OCI-M2 (cell line): ENCODE measurements around the gene PPIL1.

Source experiments
- DNase-seq: peaks from one replicate; lab custom pipeline; 2025; ENCODE audit not compliant: unreplicated experiment; lab: John Stamatoyannopoulos, UW

Gene PPIL1

DNA sequence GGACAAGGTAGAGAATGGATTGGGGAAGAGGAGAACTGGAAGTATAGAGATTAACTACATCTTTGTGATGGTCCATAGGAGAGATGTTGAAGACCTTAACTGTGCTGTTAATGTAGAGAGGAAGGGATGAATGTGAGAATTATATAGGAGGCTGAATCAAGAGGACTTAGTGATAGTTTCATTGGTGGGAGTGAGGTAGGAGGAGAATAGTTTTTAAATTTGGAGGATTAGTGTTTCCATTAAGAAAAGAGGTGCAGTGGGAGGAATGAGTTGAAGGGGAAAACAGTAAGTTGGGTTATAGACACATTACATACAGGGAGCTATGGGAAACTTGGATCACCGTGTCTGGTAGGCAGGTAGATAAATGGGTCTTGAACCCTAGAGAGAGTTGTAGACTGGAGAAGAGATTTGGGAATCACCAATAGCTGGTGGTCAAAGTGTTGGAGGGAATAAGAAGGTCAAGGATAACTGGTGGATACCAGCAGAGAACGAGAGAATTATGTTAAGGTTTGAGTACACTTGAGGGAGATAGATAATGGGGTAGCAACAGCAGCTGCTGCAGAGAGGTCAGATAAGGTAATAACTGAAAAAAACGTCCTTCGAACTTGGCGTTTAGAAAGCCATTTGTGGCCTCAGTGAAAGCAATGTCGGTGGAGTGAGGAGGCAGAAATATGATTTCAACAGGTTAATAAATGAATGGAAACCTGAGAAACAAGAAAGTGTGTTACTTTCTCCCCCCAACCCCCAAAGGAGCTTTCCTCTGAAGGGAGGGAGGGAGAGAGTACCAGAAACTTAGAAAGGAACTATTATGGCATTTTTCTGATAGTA is 14.3 kb upstream of the PPIL1 start:
- no peak for DNase-seq

DNA sequence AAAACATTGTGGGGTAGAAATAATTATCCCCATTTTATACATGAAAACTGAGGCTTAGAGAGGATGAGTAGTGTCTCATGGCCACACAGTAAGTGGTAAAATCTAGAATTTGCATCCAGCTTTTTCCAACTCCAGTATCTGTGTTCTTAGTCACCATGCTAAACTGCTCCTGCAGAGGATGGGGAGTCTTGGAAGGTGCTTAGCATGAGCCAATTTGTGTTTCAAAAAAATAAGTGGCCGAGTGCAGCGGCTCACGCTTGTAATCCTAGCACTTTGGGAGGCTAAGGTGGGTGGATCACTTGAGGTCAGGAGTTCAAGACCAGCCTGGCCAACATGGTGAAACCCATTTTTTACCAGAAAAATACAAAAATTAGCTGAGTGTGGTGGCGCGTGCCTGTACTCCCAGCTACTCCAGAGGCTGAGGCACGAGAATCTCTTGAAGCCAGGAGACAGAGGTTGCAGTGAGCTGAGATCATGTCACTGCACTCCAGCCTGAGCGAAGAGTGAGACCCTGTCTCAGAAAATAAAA is 13.6 kb upstream of the PPIL1 start:
- no peak for DNase-seq

- DNase-seq: no peak
These were observed 12.5 kb upstream of the PPIL1 start for GRCh38 chr6:36886950-36887618.

- peak; percentile 92 for DNase-seq
These were observed 11.1 kb upstream of the PPIL1 start, which contains the start of gene C6orf89 for GRCh38 chr6:36885461-36886401. Gene C6orf89 (plus strand): TSS chr6:36885952. CDS start chr6:36899445, 13,493 bp downstream.

DNA sequence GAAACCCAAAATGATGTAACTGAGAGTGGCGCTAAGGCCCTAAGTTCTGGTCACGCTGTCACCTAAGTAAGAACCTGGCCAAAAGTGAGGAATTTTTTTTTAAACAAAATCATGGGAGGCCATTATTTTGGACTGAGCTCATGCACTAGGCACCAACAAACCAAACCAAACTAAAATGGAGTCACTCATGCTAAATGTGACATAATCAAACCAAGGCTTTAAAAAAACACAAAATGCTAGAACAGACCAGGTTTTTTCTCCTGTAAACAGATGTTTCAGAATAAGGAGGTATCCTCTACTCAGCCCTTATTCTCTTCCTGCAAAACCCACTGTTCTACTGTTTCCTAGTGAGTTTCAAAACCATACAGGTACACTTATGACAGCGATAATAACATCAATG is 10.0 kb upstream of the PPIL1 start:
- DNase-seq: no peak

DNA sequence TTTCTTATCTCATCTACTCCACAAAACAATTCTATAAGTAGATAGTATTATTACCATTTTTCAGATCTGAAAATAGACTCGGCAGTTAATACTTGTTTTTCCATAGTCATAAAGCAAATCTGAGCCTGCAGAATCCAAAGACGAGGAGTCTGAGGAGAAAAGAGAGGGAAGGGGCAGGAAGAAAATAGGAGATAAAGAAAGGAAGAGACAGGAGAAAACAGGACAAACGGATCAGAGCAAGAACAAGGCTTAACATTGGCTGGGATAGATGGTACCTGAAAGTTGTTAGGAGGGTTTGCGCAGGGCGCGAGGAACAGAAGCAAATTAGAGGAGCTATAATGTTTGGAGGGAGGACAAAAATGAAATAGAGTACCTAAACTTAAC is 639 bp upstream of the PPIL1 start:
- no peak for DNase-seq

- DNase-seq: no peak
These were observed 776 bp downstream of the PPIL1 start for GRCh38 chr6:36873612-36874442.

DNA sequence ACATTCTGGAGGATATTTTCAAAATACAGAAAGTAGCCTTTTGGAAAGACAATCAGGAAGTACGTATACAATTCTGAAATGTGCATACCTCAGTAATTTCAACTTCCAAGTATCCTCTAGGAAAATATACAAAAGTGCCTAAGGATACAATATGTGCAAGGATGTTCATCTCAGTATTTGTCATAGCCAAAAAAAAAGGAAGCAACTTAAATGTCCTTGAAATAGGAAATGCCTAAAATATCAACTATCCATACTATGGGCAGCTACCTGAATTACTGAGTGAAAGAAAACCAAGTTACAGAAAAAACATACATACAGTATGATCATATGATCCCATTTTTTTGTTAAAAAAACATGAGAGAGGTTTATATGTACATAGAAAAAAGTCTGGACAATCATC is 1.5 kb downstream of the PPIL1 start:
- DNase-seq: no peak

DNA sequence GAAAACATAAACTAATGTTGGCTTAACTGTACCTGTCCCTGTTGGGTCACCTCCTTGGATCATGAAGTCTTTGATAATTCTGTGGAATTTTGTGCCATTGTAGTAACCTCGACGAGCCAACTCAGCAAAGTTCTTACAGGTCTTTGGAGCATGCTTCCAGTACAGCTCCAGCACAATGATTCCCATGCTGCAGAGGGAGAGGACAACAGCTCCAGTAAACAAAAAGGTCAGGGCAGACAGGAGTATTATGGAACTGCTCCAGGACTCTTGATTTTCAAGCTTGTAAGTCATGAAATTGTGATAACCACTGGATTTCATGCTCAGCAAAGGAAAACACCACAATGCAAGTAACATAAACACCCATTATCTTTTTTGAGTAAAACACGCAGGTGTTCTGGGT is 2.9 kb downstream of the PPIL1 start:
- no peak for DNase-seq

- no peak for DNase-seq
These were observed 7.0 kb downstream of the PPIL1 start for GRCh38 chr6:36867471-36868224.

DNA sequence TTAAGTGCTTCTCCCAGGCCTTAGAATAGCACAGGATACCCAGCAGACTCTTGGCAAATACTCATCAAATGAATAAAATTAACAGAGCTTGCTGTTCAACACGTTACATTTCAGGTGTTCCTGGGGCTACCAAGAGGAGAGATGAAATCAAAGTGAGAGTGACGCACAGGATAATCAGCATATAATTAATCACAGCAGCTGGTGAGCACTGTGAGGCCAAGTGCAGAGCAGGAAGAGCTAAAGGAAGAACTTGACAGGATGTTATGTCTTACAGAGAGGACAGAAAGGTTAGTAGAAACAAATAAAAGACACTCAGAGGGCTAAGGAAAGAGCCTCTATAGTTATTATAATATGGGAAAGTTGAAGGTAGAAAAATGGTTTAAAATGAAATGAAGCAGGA is 8.8 kb downstream of the PPIL1 start:
- DNase-seq: no peak

DNA sequence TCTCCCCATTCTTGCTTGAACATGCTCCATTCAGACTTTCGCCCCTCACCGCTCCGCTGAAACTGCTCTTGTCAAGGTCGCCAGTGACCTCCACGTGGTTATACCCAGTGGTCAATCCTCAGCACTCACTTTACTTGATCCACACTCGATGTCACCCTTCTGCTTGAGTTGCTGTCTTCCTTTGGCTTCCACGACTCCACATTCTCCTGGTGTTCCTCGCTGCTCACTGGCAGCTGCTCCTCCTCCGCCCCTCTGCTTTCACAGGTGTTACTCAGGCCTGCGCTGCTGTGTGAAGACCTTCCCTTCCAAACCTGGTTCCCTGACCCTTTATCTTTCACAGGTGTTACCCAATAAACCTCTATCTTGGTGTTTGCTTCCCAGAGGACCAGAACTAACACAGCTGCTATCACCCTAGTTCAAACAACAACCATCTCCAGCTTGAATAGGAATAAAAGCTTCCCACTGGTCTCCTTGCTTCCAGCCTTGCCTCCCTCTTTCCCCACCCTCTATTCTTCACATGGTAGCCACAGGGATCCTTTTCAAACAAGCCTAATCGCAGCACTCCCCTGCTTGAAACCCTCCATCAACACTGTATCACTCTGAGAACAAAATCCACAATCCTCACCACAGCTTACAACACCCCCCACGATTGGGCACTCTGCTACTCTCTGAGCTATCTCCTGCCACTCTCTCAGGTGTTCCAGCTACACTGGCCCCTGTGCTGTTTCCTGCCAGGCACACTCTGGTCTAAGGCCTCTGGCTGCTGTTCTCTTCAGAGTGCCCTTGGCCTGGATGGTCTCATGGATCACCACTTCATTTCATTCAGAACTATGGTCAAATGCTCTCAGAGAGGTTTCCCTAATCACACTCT is 10.7 kb downstream of the PPIL1 start:
- DNase-seq: no peak

GRCh38 chr6:36862848-36863382 is 11.7 kb downstream of the PPIL1 start:
- no peak for DNase-seq

GRCh38 chr6:36862164-36862847 is 12.3 kb downstream of the PPIL1 start:
- no peak for DNase-seq

GRCh38 chr6:36860126-36860525 is 14.5 kb downstream of the PPIL1 start:
- DNase-seq: no peak

GRCh38 chr6:36858407-36858981 is 16.1 kb downstream of the PPIL1 start:
- DNase-seq: no peak

DNA sequence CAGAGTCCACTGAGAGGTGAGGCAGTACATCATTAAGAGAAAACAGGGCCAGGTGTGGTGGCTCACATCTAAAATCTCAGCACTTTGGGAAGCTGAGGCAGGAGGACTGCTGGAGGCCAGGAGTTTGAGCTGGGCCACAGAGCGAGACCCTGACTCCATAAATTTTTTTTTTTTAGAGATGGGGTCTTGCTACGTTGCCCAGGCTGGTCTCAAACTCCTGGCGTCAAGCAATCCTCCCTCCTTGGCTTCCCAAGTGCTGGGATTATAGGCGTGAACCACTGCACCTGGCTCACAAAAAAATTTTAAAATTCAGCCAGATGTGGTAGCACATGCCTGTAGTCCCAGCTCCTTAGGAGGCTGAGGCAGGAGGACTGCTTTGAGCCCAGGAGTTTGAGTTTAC is 17.3 kb downstream of the PPIL1 start:
- no peak for DNase-seq
